Keratinocyte (primary cell): ENCODE measurements around the gene ADGRD1. TPM values are rescaled to one million over a fixed set of nuclear protein-coding genes. Genes with fewer than 3 reads are reported as not detected.

ENCODE experiments used
- DNase-seq: peaks from one replicate; pipeline ENCODE4 v3.0.0-alpha.2; 2011; ENCODE audit warnings: low read depth, missing footprints, low spot score
- FAIRE-seq: peaks from 2 replicates; lab custom pipeline; 2011; peaks lifted over from hg19 to GRCh38; lab: Jason Lieb, UNC
- H2AFZ ChIP-seq: 2 replicates; pipeline ENCODE4 v1.6.0; 2012; ENCODE audit warnings: low read length, control low read depth, inconsistent platforms; ENCODE audit not compliant: control insufficient read depth
- H3K27ac ChIP-seq: 2 replicates; pipeline ENCODE4 v1.5.1; 2011; ENCODE audit warnings: low read length; ENCODE audit not compliant: control insufficient read depth, insufficient read depth
- H3K27me3 ChIP-seq: 3 replicates; pipeline ENCODE4 v1.6.0; 2011; ENCODE audit warnings: low read length; ENCODE audit not compliant: control insufficient read depth, insufficient read depth; ENCODE audit errors: extremely low read depth
- H3K36me3 ChIP-seq, 2 experiments: 2 replicates in 1 of 2; 3 replicates in 1 of 2; pipeline ENCODE4 v1.5.1; 2011; ENCODE audit warnings: low read length in 2 of 2, mild to moderate bottlenecking in 1 of 2; ENCODE audit not compliant: control insufficient read depth in 2 of 2, insufficient read depth in 2 of 2; ENCODE audit errors: extremely low read depth in 1 of 2
- H3K4me1 ChIP-seq: 3 replicates; pipeline ENCODE4 v1.5.1; 2011; ENCODE audit warnings: low read length; ENCODE audit not compliant: control insufficient read depth, insufficient read depth; ENCODE audit errors: extremely low read depth
- H3K4me2 ChIP-seq: 3 replicates; pipeline ENCODE4 v1.6.0; 2011; ENCODE audit warnings: low read depth, low read length; ENCODE audit not compliant: control insufficient read depth, insufficient read depth; ENCODE audit errors: extremely low read depth
- H3K4me3 ChIP-seq, 3 experiments: fragments of 200-600 bp in 1 of 3; sonication (generic) in 1 of 3; 2 replicates in 2 of 3; 3 replicates in 1 of 3; pipeline ENCODE4 v1.5.1; 2011 to 2016; ENCODE audit warnings: low read length in 3 of 3, mild to moderate bottlenecking in 3 of 3, control low read depth in 2 of 3, inconsistent platforms in 1 of 3, low read depth in 1 of 3, mixed read lengths in 1 of 3, mixed run types in 1 of 3, moderate library complexity in 1 of 3; ENCODE audit not compliant: control insufficient read depth in 2 of 3, insufficient read depth in 2 of 3; ENCODE audit errors: extremely low read depth in 1 of 3
- H3K79me2 ChIP-seq: 2 replicates; pipeline ENCODE4 v1.6.0; 2012; ENCODE audit warnings: low read length; ENCODE audit not compliant: control insufficient read depth, insufficient read depth
- H3K9ac ChIP-seq: 3 replicates; pipeline ENCODE4 v1.6.0; 2011; ENCODE audit warnings: low read length; ENCODE audit not compliant: control insufficient read depth, insufficient read depth; ENCODE audit errors: extremely low read depth
- H3K9me1 ChIP-seq: 3 replicates; pipeline ENCODE4 v1.6.0; 2011; ENCODE audit warnings: low read length; ENCODE audit not compliant: control insufficient read depth, insufficient read depth; ENCODE audit errors: extremely low read depth
- H3K9me3 ChIP-seq: 2 replicates; pipeline ENCODE4 v1.5.1; 2012; ENCODE audit warnings: low read depth, low read length; ENCODE audit not compliant: control insufficient read depth
- H4K20me1 ChIP-seq: 3 replicates; pipeline ENCODE4 v1.6.0; 2011; ENCODE audit warnings: low read length; ENCODE audit not compliant: control insufficient read depth, insufficient read depth; ENCODE audit errors: extremely low read depth
- CTCF ChIP-seq, 3 experiments: IDR thresholded peaks in 1 of 3; conservative IDR thresholded peaks in 1 of 3; optimal IDR thresholded peaks in 1 of 3; 2 replicates in 2 of 3; 3 replicates in 1 of 3; pipeline versions ENCODE3 to v1.5.1; 2011; ENCODE audit warnings: low read length in 3 of 3, mild to moderate bottlenecking in 3 of 3, moderate library complexity in 2 of 3, control low read depth in 1 of 3, inconsistent platforms in 1 of 3; ENCODE audit not compliant: insufficient read depth in 2 of 3; ENCODE audit errors: extremely low read depth in 1 of 3
- EZH2 ChIP-seq: IDR thresholded peaks from one replicate; pipeline ENCODE4 v1.6.1; 2012; ENCODE audit warnings: inconsistent platforms, mild to moderate bottlenecking, low read length, moderate library complexity
- dilution Hi-C: fragments of 300-500 bp; cut with MboI; formaldehyde crosslinking; loops from one replicate; pipeline ENCODE4 v1.7.0; 2020; ENCODE audit warnings: low sequenced_read_pairs; ENCODE audit not compliant: extremely low pct_ligation_motif_present
- polyA plus RNA-seq, 5 experiments: library from polyadenylated mRNA; depleted of rRNA in 3 of 5; stranded (reverse) in 3 of 5; stranded (forward) in 1 of 5; unstranded in 1 of 5; fragments of >200 nt; gene quantifications; 1 replicate in 1 of 5; 2 replicates in 3 of 5; 3 replicates in 1 of 5; pipeline versions ENCODE4 v1.2.1 to v1.2.3, GENCODE V29; 2011 to 2012; ENCODE audit warnings: missing spikeins in 2 of 5, low read depth in 1 of 5, low replicate concordance in 1 of 5

ADGRD1 gene
- polyA plus RNA-seq, 1 donor (not counting 4 experiments of a cell fraction or from before 2014, with no cell fraction given), result not detected

GRCh38 chr12:131063413-131063812 lies 109.7 kb downstream of the ADGRD1 start:
- Histone ChIP-seq H3K9ac (no peak overlapping the region), H3K9me1 (no peaks in the 10 kb centered on the region), H3K27me3 (no peaks in the 10 kb centered on the region), H3K27ac (no peak overlapping the region), H3K36me3 (no peaks in the 10 kb centered on the region), H3K4me1 (no peaks in the 10 kb centered on the region), H3K4me3 (no peak overlapping the region), H2AFZ (no peak overlapping the region), H3K9me3 (no peaks in the 10 kb centered on the region), H3K4me2 (no peak overlapping the region), H3K79me2 (no peaks in the 10 kb centered on the region), H4K20me1 (no peaks in the 10 kb centered on the region)
- TF ChIP-seq CTCF (optimal IDR thresholded peaks at IDR 0.05 in 1 of 3, IDR thresholded peaks at IDR 0.05 in 1 of 3, conservative IDR thresholded peaks at IDR 0.05 in 1 of 3; ENCODE audit: extremely low read depth in 1 of 3, insufficient read depth in 2 of 3, low read length in 3 of 3) (no peak), EZH2 (no peak)
- DNase-seq (no peak), FAIRE-seq (no peak)
- dilution Hi-C loops, result no loop called here

GRCh38 chr12:131063960-131064359 lies 110.3 kb downstream of the ADGRD1 start:
- DNase-seq, result no peak
- no peaks in the 10 kb centered on the region for H3K27me3 ChIP-seq
- dilution Hi-C loops, result no loop called here
- H3K4me2 ChIP-seq, result no peak overlapping the region
- no peak overlapping the region for H3K4me3 ChIP-seq
- no peak overlapping the region for H3K27ac ChIP-seq
- no peaks in the 10 kb centered on the region for H3K4me1 ChIP-seq
- TF ChIP-seq CTCF (optimal IDR thresholded peaks at IDR 0.05 in 1 of 3, IDR thresholded peaks at IDR 0.05 in 1 of 3, conservative IDR thresholded peaks at IDR 0.05 in 1 of 3; ENCODE audit: extremely low read depth in 1 of 3, insufficient read depth in 2 of 3, low read length in 3 of 3) (no peak), EZH2 (no peak)
- no peaks in the 10 kb centered on the region for H3K79me2 ChIP-seq
- no peaks in the 10 kb centered on the region for H4K20me1 ChIP-seq
- no peak overlapping the region for H2AFZ ChIP-seq
- no peaks in the 10 kb centered on the region for H3K36me3 ChIP-seq
- no peaks in the 10 kb centered on the region for H3K9me3 ChIP-seq
- no peaks in the 10 kb centered on the region for H3K9me1 ChIP-seq
- FAIRE-seq, result no peak
- no peak overlapping the region for H3K9ac ChIP-seq
